Measurements from ENCODE around the gene TRAPPC12.

The TRAPPC12 gene

DNA sequence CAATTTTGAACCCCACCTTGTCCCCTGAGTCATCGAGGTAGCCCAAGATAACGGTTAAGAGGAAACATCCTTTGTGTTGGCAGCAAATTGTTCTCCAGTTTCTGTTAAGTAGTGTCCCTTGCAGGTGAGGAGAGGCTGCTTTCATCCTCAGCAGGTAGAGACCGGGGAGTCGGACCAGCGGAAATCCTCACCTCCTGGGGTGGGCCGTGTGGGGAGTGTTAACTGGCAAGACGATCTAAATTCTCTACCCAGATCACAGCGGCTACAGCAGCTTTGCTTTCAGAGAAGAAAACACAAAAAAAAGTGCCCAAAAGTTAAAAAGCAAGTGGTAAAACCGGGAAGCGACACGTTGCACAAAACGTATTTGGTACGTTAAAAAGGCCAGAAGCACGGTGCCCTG, 76.6 kb downstream of the TRAPPC12 start:
- DNase-seq (ENCODE audit: low spot score), result no peak

DNA sequence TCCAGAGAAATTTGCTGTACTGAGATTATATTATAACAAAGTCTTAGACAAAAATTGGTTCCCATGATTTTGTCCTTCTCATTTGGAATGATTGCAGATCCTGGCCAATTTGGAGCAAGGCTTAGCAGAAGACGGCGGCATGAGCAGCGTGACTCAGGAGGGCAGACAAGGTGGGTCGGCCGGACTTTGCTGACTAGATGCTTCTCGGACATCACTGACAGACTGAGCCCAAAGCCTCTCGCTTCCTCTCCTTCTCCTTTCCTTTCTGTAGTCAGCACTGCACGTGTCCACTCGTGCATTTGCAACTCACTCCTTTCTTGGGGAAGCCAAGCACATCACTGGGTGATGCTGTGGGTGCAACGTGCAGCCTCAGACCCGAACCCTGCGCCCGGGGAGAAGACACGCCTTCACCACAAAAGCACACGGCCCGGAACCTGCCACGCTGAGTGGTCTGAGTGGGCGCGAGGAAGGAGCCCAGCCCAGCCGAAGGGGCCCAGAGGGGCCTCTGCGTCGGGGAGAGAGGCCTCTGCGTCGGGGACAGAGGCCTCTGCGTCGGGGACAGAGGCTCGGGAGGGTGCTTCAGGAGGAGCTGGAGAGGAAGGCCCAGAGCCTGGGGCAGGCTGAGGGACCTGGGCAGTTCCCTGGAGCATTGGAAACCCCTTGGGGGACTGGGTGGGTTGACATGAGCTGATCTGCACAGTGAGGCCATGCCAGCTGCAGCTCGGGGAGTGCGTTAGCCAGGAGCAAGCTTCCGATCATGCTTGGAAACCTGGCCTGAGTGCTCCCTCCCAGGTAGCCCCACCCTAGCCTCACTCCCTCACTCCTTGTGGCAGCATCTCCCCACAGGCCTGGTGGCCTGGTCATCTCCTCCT, 78.3 kb downstream of the TRAPPC12 start:
- DNase-seq (ENCODE audit: low spot score), result no peak

DNA sequence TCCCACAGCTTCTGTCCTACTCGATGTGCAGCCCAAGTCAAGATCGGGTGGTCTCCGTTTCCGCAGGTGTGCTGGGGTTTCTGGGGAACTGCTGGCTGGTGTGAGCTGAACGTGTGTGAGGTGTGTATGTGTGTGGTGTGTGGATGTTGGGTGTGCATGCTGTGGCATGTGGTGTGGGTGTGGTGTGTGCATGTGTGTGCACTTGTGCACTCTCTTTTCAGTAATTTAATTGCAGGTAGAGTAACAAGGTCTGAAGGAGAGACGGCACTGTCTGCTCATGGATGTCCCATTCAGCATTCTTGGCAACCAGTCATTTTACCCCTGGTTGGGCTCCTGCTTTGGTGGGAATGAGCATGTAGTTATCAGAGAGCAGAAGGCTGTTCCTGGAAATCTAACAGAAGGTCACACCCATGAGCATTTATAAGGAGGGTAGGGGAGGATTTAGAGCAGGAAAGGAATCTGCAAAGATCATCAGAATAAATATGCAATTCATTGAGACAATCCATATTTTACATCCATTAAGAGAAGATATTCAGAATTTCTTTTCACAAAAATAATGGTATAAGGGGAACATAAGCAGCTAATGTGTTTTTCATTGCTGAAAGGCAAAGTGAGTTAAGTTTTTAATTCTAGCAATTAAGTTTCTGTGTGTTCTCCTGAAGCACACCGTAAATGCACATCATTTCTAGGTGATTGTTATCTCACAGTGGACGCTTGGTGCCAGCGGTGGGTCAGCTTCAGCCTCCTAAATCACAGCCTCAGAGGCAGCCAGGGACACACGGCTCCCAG, 79.1 kb downstream of the TRAPPC12 start:
- DNase-seq (ENCODE audit: low spot score), result no peak

DNA sequence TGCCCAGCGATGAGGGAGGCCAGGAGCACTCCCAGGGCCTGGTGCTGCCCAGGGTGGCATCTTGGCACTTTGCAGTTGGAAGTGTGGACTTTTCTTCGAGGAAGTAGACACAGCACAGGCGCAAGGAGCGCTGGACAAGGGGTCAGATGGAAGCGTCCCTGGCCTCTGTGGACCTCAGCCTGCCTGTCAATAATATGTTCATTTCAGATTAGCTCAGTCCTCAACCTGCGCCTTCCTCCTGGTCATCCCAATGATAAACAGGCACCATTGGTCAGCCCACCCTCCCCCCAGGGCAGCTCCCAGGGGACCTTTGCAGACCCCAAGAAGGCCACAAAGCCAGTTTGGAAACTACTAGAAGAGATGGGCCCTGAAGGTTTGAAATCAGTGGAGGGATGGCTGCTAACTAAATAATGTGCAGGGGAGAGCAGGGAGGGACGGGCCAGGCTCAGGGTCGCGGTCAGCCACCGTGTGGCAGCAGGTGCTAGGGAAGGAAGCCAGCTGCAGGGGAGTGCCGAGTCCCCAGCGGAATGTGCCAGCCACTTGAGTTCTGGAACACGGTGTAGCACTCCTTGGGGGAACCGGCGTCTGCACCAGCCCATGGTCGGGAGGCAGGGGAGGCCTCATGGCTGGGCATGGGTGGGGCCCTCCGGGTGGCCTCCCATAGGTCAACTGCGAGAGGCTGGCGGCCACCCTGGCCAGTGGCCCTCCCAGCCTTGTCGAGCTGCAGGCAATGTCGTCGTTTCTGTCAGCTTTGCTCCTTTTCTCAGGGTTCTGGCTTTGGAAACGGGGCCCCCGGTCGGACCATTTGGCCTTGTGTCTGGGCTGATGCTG, 79.9 kb downstream of the TRAPPC12 start:
- no peak for DNase-seq (ENCODE audit: low spot score)

DNA sequence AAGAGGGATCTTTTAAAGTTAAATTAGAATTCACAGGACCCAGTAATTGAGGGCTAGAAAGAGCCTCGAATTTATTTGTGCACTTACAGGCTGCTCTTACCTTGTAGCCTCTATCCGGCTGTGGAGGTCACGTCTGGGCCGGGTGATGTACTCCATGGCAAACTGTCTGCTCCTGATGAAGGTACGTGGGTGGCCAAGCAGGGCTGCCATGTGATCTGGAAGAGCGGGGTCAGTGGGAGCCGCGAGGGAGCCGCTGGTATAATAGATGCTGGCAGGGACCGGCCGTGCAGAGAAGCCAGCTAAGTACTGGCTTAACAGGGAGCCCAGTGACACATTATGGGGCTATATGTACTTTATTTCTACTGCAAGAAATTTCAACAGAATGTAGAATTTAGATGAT, 80.7 kb downstream of the TRAPPC12 start:
- DNase-seq (ENCODE audit: low spot score), result no peak

DNA sequence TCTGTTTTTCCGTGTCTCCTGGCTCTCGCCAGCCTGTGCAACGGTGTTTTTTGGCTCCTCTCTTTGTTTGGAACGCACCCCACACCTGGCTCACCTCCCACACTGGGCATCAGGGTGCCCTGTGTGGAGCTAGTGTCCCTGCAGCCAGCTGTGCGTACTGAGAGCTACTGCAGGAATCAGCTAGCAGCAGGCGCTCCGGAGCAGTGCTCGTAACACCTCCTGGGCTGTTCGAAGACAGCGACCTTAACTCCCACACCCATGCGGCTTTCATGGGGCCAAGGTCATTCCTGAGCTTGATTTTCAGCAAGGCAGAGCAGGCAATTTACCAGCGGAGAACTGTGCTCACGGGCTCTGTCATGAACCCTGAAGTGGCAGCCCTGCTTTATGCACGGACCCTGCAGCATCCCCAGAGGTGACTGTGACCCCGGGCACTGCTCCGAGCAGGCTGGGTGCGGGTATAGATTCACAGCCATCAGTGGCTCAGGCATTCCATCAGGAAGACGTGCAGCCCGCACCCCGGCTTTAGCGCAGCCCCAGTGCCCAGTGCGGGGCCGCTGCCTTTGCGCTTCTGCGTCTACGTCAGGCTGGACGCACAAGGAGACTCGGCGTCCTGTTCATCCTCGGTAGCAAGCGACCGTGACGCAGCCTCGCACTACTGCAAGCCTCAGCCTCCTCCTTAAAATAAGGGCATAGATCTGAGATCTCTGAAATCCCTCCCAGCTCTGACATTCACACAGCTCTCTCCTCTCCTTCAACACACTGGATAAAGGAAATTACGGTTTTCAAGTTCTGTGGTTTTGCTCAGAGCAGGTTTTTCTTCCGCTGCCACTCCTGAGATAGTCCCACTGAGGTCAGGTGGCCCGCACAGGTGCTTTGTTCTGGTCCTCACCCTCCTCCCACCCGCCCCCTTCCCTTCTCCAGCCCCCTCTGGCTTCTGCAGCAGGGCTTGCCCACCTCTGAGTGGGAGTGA, 81.6 kb downstream of the TRAPPC12 start:
- no peak for DNase-seq (ENCODE audit: low spot score)

DNA sequence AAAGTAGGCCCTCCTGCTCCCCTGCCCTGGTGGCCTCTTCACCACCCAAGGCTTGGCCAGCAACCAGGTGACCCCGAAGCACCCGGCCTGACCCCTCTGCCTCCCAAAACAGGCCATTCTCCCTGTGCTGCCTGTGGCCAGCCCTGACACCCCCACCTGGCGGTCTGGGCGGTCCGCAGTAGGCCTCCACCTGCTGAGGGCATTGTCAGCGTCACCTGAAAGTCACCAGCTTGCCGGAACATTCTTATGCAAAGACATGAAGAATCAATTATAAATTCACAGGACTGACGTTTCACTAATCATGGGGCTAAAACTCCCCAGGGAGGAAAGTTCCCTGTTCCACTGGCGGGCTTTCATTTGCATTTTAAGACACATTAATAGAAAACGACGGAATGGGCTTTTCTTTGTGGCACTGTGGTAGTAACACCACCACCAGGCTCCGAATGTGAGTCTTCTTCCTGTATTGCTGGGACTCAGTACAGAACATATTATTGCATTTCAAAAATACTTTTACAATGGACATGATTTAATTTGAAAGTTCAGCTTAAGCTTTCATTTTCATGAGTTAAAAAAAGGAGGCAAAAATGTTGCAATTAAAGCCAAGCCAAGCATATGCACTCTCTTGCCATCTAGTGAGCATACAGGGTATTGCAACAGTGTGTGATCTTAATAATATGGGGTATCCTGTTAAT, 82.5 kb downstream of the TRAPPC12 start:
- peak; percentile 61 for DNase-seq (ENCODE audit: low spot score)

DNA sequence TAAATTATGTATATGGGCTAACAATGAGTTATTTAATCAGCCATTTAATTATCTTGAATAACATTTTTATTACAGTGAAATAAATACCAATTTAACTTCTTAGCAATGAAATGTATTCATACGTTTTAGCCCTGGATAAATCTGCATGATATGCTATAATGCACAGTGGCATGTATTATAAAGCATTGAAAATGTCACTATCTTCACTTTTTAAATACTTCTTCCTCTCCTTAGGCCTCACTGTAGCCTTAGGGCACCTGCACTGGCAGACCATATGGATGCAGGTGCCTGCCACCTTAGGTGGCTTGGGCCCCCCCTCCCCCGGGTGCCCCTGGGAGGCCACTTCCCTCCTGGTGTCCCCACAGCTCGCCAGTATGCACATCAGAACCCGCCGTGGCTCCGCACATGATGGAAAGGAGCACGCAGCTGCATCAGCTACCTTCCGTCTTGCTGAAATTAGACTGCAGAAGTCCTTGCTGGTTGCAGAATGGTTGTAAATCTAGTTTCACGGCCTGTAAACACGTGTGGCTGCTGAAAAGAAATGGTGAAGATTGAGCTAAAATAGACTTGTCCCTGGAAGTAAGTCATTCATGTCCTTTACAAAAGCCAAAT, 83.1 kb downstream of the TRAPPC12 start:
- DNase-seq (ENCODE audit: low spot score), result no peak

DNA sequence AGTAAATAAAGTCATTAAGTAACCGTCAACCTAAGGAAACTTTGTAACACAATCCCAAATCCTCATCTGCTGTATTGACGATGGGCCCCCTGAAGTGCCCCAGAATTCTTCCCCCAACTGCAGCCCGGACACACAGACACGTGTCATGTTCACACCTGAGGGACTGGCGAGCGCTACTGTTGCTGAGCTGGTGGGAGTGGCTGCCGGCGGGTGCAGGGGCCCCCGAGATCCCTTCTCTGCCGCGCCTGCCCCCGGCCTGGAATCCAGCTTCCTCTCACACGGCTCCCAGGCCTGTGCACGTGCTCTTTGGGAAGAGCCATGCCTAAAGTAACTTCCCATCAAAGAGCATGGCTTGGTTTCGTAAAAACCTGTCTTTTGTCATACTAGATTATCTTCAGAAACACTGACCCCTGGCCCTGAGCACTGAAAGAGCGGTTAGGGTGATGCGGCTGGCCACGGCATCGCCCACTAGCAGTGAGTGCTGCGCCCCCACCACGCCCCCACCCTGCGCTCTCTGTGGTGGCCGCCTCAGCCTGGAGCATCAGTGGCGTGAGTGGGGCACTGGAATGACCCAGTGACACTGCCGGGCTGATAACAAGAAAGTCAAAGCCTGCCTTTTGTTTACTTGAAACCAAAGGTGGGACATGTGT, 83.8 kb downstream of the TRAPPC12 start:
- DNase-seq (ENCODE audit: low spot score), result no peak

DNA sequence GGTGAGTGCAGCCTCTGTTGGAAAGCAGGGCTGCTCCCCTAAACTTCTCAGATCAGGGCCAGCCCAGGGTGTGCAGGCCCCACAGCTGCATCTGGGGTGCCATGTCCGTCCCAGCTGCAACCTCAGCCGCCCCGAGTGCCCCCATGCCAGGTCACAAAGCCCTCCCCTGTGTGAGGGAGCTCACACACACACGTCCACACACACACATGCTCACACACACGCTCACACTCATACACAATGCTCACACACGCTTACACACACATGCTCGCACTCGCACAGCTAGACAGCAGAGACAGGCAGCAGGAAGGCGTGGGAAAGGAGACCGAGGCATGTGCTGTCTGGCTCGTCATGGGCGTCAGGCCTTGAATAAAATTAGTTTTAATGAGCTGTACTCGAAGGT, 84.5 kb downstream of the TRAPPC12 start:
- no peak for DNase-seq (ENCODE audit: low spot score)

DNA sequence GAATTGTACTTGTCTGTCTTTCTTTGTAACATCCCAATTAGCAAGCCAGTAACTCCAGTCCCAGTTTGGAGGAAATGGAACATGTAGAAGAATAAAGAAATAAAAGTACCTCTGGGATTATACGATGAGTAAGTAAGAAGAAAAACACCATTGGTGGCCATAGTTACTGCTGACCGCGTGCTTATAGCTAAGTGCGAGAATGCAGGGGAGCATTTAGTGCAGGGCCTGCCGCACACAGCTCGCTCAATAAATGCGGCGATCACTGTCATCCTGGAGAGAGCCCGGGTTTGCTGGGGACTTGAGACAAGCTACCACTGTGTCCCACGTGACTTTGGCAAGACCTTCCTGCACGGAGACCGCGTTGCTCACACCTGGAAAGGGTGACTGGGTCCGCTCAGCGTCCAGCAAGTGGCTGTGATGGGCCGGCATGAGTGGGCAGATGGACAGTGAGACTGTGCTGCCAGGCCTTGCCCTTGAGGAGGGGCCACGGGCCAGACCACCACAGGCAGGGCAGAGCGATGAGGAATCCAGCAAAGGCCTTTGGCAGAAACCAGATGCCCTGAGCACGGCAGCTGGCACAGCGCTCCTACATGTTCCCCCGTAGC, 85.0 kb downstream of the TRAPPC12 start:
- no peak for DNase-seq (ENCODE audit: low spot score)

DNA sequence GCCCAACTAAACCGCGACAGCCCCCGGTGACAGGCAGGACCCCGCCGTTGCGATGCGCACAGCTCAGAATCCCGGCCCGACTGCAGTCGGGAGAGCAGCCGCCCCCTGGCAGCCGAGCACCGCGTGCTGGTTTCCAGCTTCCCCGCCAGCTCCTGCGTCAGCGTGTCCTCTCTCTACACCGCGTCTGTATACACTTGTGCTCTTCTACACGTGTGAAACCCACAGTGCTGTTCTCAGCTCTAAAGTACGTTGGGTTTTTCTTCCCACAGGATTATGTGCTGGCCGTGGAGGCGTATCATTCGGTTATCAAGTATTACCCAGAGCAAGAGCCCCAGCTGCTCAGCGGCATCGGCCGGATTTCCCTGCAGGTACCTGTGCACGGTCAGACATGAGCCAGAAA, 85.8 kb downstream of the TRAPPC12 start:
- no peak for DNase-seq (ENCODE audit: low spot score)

DNA sequence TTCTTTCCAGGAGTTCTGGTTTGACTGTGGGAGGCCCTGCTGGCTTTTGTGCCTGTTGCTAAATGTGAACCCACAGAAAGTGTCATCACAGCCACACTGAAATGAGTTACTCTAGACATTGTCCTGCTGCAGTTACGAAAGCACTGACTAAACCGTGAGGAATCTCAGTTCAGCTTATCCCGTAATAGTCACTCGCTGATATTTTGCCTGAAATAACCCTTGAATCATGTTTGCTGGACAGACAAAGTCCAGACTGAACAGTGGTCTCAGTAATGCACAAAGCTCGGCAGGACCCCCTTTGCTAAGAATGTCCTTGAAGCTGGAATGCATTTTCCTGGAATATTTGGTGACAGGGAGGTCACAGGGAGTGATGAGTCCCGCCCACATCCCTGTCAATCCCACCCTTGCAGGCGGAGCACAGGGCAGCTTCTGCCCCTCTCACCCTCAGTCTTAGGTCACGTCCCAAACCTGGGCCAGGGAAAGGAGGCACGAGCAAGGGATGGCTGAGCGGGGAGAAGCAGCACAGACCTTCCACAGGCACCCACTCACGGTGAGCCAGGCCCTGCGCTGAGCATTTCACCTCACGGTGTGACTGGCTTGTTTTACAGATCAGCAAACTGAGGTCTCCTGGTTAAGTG, 86.5 kb downstream of the TRAPPC12 start:
- no peak for DNase-seq (ENCODE audit: low spot score)

DNA sequence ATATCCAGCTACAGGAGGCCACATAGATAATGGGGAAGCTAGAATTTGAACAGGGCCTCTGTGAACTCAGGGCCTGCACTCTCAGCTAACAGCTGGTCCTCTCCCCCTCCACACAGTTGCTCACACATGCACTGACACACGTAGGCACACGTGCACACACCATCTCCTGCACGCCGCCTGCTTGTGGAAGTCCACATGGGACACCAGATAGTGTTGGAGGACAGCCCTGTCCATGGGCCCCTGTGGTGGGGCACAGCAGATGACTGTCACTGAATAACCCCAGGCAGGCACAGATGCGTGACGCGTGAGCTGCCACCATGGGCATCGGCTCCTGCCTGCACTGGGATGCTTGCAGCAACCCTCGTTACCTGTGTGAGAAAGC, 87.0 kb downstream of the TRAPPC12 start:
- DNase-seq (ENCODE audit: low spot score), result no peak

DNA sequence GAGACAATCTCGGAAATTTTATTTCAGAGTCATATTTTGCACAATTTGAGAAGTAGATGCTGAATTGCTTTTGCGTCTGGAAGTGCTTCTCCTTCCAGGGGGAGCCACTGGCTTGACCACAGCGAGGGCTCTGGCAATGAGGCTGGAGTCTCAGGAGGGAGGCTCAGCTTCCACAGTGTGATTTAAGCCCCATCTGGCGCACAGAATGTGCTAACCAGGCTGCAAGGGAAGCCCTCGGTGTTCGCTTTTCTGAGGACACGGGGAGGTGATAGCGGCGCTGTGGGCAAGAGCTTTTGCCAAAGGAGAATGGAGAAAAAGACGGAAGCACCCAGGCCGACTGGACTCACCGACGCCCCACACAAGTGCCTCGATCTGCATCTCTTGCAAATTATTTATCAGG, 87.5 kb downstream of the TRAPPC12 start:
- no peak for DNase-seq (ENCODE audit: low spot score)

DNA sequence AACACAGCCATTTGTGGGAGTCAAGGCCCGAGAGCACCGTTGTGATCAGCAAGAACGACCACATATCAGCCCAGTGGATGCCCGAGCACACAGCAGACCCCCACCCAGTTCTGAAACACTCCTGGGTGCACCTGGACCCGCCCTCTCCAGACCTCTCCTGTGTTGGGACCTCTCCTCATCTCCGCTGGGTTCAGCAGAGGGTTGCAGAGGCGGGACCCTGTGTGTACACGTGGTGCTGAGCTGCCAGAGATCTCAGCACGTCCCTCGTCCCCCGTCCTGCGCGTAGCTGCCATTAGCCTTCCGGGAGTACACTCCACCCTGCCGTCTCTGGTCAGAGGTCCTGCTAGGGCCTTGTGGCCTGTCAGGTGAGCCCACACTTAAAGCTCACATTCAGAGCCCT, 88.2 kb downstream of the TRAPPC12 start:
- no peak for DNase-seq (ENCODE audit: low spot score)

DNA sequence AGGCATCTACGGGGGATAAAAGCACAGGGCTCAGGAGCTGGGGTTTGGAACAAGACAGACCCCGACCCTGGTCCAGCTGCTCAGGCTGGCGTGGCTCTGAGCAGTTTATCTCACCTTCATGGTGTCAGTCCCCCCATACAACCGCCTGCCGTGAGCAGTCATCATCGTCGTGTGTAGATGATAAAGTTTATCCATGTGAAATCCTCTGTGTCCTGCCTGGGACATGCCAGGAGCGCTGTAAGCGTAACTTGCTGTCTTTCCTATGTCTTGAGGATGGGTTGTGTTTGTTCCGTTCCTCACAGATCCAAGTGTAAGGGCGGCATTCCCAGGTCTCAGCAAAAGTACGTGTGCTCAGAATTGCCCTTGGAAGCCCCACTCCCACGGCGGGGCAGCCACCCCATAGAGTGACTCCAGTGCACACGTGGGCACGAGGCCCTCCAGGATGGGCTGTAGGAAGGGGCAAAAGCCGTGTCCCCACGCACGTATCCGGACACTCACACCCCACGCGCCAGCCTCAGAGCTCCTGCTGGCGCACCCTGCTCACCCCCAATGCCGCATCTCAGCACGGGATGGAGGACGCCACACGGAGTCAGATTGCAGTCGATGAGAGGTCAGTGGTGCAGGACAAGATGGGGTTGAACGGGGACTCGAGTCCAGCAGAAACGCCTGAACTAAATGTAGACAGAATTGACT, 88.9 kb downstream of the TRAPPC12 start:
- DNase-seq (ENCODE audit: low spot score), result no peak

DNA sequence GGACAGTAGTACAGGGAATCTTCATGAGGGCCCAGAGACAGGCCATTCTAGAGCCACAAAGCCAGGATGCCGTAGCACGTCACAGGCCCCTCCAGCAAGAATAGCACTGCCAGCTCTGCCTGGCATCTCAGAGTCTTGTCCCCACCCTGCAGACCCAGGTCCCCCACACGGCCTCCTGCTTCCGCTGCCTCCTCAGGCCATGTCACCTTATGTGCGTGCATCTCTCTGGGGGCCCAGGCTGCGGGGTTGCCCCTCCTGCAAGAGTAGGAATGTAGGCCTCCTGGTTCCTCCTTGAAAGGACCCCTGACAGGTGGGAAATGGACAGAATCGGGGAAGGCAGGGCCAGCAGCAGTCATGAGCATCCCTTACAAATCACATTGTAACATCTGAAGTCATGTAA, 90.0 kb downstream of the TRAPPC12 start:
- DNase-seq (ENCODE audit: low spot score), result no peak

All from putamen (tissue), 1 donor.